HCT116 (cell line): Measurements from ENCODE around the gene PSMA6. TPM values are rescaled to one million over a fixed set of nuclear protein-coding genes. Genes with fewer than 3 reads are reported as not detected.

ENCODE experiments used
- ATAC-seq: fragments of 200-7000 bp; cut with Tn5 transposase; 2 replicates; pipeline ENCODE4 v1.9.1; 2020; ENCODE audit warnings: mild to moderate bottlenecking, moderate library complexity
- BruUV-seq: library from RNA; stranded (reverse); fragments of 400-500 nt; replicated peaks from 2 replicates; lab custom pipeline; 2021; lab: Mats Ljungman, UMichigan
- CTCF ChIA-PET: fragments of 300-600 bp; sonication (Branson Sonifier 250); formaldehyde crosslinking; loops from one replicate; lab custom pipeline; 2021; ENCODE audit warnings: antibody characterized with exemption; lab: Charles Lee
- POLR2A ChIA-PET: fragments of 300-600, 350-600 bp; sonication (Branson Sonifier 250); formaldehyde crosslinking; loops from one replicate; lab custom pipeline; 2021; ENCODE audit warnings: antibody characterized with exemption; lab: Charles Lee
- RAD21 ChIA-PET, 2 experiments: fragments of 300-600 bp; sonication (Branson Sonifier 250); formaldehyde crosslinking; loops; one replicate each; lab custom pipeline; 2023; ENCODE audit warnings: low total read pairs in 2 of 2; ENCODE audit not compliant: uncharacterized antibody in 2 of 2, unreplicated experiment in 2 of 2, low non-redundant PET in 1 of 2; lab: Charles Lee
- DNase-seq: peaks from one replicate; pipeline ENCODE4 v3.0.0-alpha.2; 2010; ENCODE audit warnings: low read depth, low spot score
- H2AFZ ChIP-seq: fragments of 200-600 bp; shearing (Covaris generic), sonication (generic); 2 replicates; pipeline ENCODE4 v1.6.1; 2017; ENCODE audit warnings: low read depth, mixed run types, mixed read lengths, antibody characterized with exemption, low read length; ENCODE audit not compliant: poor library complexity, severe bottlenecking
- H3K27ac ChIP-seq: 2 replicates; pipeline ENCODE4 v1.5.1; 2012; ENCODE audit warnings: low read depth, low read length
- H3K27me3 ChIP-seq: fragments of 200-600 bp; sonication (generic); 2 replicates; pipeline ENCODE4 v1.6.1; 2016; ENCODE audit warnings: mixed run types, low read length, mixed read lengths; ENCODE audit not compliant: insufficient read depth
- H3K36me3 ChIP-seq, 2 experiments: fragments of 200-500 bp in 1 of 2; fragments of 200-600 bp in 1 of 2; sonication (Bioruptor generic) in 1 of 2; sonication (generic) in 1 of 2; 2 replicates each; pipeline versions ENCODE4 v1.5.1 to v1.6.1; 2014 to 2016; ENCODE audit warnings: low read length in 2 of 2, inconsistent platforms in 1 of 2, mixed read lengths in 1 of 2, mixed run types in 1 of 2; ENCODE audit not compliant: insufficient read depth in 2 of 2, control insufficient read depth in 1 of 2
- H3K4me1 ChIP-seq, 2 experiments: fragments of 200-600 bp in 1 of 2; sonication (generic) in 1 of 2; 2 replicates each; pipeline versions ENCODE4 v1.5.1 to v1.6.1; 2012 to 2017; ENCODE audit warnings: low read length in 2 of 2, inconsistent platforms in 1 of 2, mild to moderate bottlenecking in 1 of 2, mixed read lengths in 1 of 2, mixed run types in 1 of 2, moderate library complexity in 1 of 2; ENCODE audit not compliant: insufficient read depth in 2 of 2, control insufficient read depth in 1 of 2
- H3K4me2 ChIP-seq: fragments of 200-600 bp; sonication (generic); 2 replicates; pipeline ENCODE4 v1.6.1; 2017; ENCODE audit warnings: mixed run types, low read length, mixed read lengths
- H3K4me3 ChIP-seq, 2 experiments: fragments of 200-600 bp in 1 of 2; sonication (generic) in 1 of 2; replicated peaks in 1 of 2; 2 replicates each; pipeline ENCODE4 v1.5.1; 2011 to 2016; ENCODE audit warnings: low read length in 2 of 2, control low read depth in 1 of 2, low read depth in 1 of 2, mild to moderate bottlenecking in 1 of 2, mixed read lengths in 1 of 2, mixed run types in 1 of 2
- H3K79me2 ChIP-seq: fragments of 200-600 bp; sonication (generic); 2 replicates; pipeline ENCODE4 v1.6.1; 2017; ENCODE audit warnings: mild to moderate bottlenecking, mixed run types, low read length, moderate library complexity, mixed read lengths; ENCODE audit not compliant: insufficient read depth
- H3K9ac ChIP-seq: fragments of 200-600 bp; sonication (generic); 2 replicates; pipeline ENCODE4 v1.6.1; 2016; ENCODE audit warnings: low read length, mixed read lengths
- H3K9me2 ChIP-seq: fragments of 200-600 bp; sonication (generic), shearing (Covaris generic); 2 replicates; pipeline ENCODE4 v1.6.1; 2017; ENCODE audit warnings: mixed run types, mild to moderate bottlenecking, moderate library complexity; ENCODE audit not compliant: insufficient read depth
- H3K9me3 ChIP-seq, 2 experiments: fragments of 200-500 bp in 1 of 2; fragments of 200-600 bp in 1 of 2; sonication (Bioruptor generic) in 1 of 2; sonication (generic) in 1 of 2; 2 replicates each; pipeline ENCODE4 v1.6.1; 2014 to 2017; ENCODE audit warnings: low read length in 2 of 2, mixed read lengths in 2 of 2, inconsistent platforms in 1 of 2, low read depth in 1 of 2, mild to moderate bottlenecking in 1 of 2, mixed run types in 1 of 2, moderate library complexity in 1 of 2; ENCODE audit not compliant: control insufficient read depth in 1 of 2, insufficient read depth in 1 of 2
- H4K20me1 ChIP-seq: fragments of 200-600 bp; sonication (generic), shearing (Covaris generic); 2 replicates; pipeline ENCODE4 v1.6.1; 2017; ENCODE audit warnings: mixed run types, mild to moderate bottlenecking, moderate library complexity; ENCODE audit not compliant: insufficient read depth
- CEBPB ChIP-seq: IDR thresholded peaks from 2 replicates; pipeline ENCODE4 v1.6.1; 2012; ENCODE audit warnings: low read depth
- ELF1 ChIP-seq: IDR thresholded peaks from 2 replicates; pipeline ENCODE4 v1.6.1; 2012; ENCODE audit warnings: low read depth, borderline replicate concordance
- EZH2 ChIP-seq: fragments of 200-600 bp; sonication (generic); IDR thresholded peaks from 2 replicates; pipeline ENCODE4 v1.6.1; 2017; ENCODE audit warnings: antibody characterized with exemption, mixed run types
- JUND ChIP-seq: IDR thresholded peaks from 2 replicates; pipeline ENCODE4 v1.6.1; 2012
- POLR2AphosphoS5 ChIP-seq: IDR thresholded peaks from 2 replicates; pipeline ENCODE4 v1.6.1; 2011; ENCODE audit warnings: mild to moderate bottlenecking, low read depth, low read length, moderate library complexity
- SP1 ChIP-seq: IDR thresholded peaks from 2 replicates; pipeline ENCODE4 v1.6.1; 2012; ENCODE audit warnings: low read depth
- TCF7L2 ChIP-seq: IDR thresholded peaks from 2 replicates; pipeline ENCODE4 v1.7.0; 2011; ENCODE audit warnings: borderline replicate concordance, inconsistent platforms; ENCODE audit not compliant: insufficient read depth, insufficient read length; ENCODE audit errors: extremely low read depth
- YY1 ChIP-seq: IDR thresholded peaks from 2 replicates; pipeline ENCODE4 v1.6.1; 2011; ENCODE audit warnings: low read length, low read depth, moderate library complexity, mild to moderate bottlenecking; ENCODE audit not compliant: insufficient replicate concordance; ENCODE audit errors: extremely low read depth
- ZFX ChIP-seq: fragments of 450-650 bp; IDR thresholded peaks from 2 replicates; pipeline ENCODE4 v1.6.1; 2017
- intact Hi-C: fragments of 100-400 bp; cut with micrococcal nuclease; formaldehyde crosslinking; loops from 2 replicates; pipeline ENCODE4 v1.10.0; 2022
- total RNA-seq: library from RNA; stranded (reverse); gene quantifications from one replicate; pipeline ENCODE4 v1.2.1, GENCODE V29; 2021; ENCODE audit not compliant: unreplicated experiment
- TF ChIP-seq, protein P1 (sequence below): IDR thresholded peaks from 2 replicates; pipeline ENCODE4 v1.6.1; 2012
- TF ChIP-seq, protein P2 (sequence below), 3 experiments: fragments of 200-600 bp in 1 of 3; sonication (generic) in 1 of 3; IDR thresholded peaks in 2 of 3; conservative IDR thresholded peaks in 1 of 3; 2 replicates each; pipeline ENCODE4 v1.5.1; 2012 to 2017; ENCODE audit warnings: low read depth in 2 of 3, low read length in 2 of 3, antibody characterized with exemption in 1 of 3, borderline replicate concordance in 1 of 3, control low read depth in 1 of 3, mild to moderate bottlenecking in 1 of 3, mixed read lengths in 1 of 3, mixed run types in 1 of 3, moderate library complexity in 1 of 3; ENCODE audit not compliant: insufficient read depth in 1 of 3
- TF ChIP-seq, protein P3 (sequence below): IDR thresholded peaks from 2 replicates; pipeline ENCODE4 v1.6.1; 2011; ENCODE audit warnings: mild to moderate bottlenecking, low read length, moderate library complexity; ENCODE audit not compliant: insufficient replicate concordance; ENCODE audit errors: extremely low read depth

PSMA6 gene
- total RNA-seq, 1 experiment from 2014 or later, result 194 TPM

DNA sequence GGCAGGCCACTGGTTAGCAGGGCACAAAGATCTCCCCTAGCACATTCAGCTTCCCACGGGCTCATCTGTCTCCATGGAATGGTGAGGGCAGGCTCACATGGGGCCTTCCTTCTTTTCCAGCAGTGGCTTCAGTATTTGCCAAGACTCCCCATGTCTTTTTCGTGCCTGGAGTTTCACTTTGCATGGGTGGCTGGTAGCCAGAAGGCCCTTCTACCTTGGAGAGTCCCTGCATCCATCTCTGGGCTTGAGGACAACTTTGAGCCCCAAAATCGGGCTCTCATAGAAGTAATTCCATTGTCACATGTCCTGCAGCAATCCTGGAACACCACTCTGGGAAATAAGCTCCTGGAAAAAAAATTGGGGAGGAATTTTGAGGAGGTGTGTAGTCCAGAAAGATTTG lies 70.3 kb downstream of the PSMA6 start:
- ChIA-PET RAD21 (no interaction called here), CTCF (no interaction called here), POLR2A (no interaction called here)
- Histone ChIP-seq H3K79me2 (no peaks in the 10 kb centered on the region), H2AFZ (no peak overlapping the region), H3K9me2 (no peaks in the 10 kb centered on the region), H3K4me2 (no peak overlapping the region), H3K4me3 (no peak overlapping the region), H3K36me3 (no peaks in the 10 kb centered on the region), H3K4me1 (peaks cover 12 to 21% of the 10 kb centered on the region in 2 experiments), H3K27ac (no peak overlapping the region), H3K27me3 (no peaks in the 10 kb centered on the region), H4K20me1 (no peaks in the 10 kb centered on the region), H3K9ac (no peak overlapping the region), H3K9me3 (no peaks in the 10 kb centered on the region)
- intact Hi-C loops, result no loop called here
- no peak for TF ChIP-seq CEBPB
- TF ChIP-seq, protein P1, sequence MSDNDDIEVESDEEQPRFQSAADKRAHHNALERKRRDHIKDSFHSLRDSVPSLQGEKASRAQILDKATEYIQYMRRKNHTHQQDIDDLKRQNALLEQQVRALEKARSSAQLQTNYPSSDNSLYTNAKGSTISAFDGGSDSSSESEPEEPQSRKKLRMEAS, result no peak
- TF ChIP-seq POLR2AphosphoS5, result no peak
- no peak for TF ChIP-seq EZH2
- TF ChIP-seq, protein P2, sequence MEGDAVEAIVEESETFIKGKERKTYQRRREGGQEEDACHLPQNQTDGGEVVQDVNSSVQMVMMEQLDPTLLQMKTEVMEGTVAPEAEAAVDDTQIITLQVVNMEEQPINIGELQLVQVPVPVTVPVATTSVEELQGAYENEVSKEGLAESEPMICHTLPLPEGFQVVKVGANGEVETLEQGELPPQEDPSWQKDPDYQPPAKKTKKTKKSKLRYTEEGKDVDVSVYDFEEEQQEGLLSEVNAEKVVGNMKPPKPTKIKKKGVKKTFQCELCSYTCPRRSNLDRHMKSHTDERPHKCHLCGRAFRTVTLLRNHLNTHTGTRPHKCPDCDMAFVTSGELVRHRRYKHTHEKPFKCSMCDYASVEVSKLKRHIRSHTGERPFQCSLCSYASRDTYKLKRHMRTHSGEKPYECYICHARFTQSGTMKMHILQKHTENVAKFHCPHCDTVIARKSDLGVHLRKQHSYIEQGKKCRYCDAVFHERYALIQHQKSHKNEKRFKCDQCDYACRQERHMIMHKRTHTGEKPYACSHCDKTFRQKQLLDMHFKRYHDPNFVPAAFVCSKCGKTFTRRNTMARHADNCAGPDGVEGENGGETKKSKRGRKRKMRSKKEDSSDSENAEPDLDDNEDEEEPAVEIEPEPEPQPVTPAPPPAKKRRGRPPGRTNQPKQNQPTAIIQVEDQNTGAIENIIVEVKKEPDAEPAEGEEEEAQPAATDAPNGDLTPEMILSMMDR (IDR thresholded peaks at IDR 0.05 in 2 of 3, conservative IDR thresholded peaks at IDR 0.05 in 1 of 3; ENCODE audit: borderline replicate concordance in 1 of 3, insufficient read depth in 1 of 3, low read depth in 2 of 3, low read length in 2 of 3), result no peak
- TF ChIP-seq, protein P3, sequence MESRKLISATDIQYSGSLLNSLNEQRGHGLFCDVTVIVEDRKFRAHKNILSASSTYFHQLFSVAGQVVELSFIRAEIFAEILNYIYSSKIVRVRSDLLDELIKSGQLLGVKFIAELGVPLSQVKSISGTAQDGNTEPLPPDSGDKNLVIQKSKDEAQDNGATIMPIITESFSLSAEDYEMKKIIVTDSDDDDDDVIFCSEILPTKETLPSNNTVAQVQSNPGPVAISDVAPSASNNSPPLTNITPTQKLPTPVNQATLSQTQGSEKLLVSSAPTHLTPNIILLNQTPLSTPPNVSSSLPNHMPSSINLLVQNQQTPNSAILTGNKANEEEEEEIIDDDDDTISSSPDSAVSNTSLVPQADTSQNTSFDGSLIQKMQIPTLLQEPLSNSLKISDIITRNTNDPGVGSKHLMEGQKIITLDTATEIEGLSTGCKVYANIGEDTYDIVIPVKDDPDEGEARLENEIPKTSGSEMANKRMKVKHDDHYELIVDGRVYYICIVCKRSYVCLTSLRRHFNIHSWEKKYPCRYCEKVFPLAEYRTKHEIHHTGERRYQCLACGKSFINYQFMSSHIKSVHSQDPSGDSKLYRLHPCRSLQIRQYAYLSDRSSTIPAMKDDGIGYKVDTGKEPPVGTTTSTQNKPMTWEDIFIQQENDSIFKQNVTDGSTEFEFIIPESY, result no peak
- no peak for TF ChIP-seq TCF7L2
- no peak for TF ChIP-seq SP1
- TF ChIP-seq YY1, result no peak
- TF ChIP-seq ELF1, result no peak
- no peak for TF ChIP-seq ZFX
- no peak for TF ChIP-seq JUND
- BruUV-seq, result no TSS peak
- no peak for DNase-seq
- ATAC-seq, result no peak
